H9 (cell line): ENCODE data around the gene TSPEAR. TPM values are rescaled to one million over a fixed set of nuclear protein-coding genes. Genes with fewer than 3 reads are reported as not detected.

Experiments used
- DNase-seq: peaks from one replicate; pipeline ENCODE4 v3.0.0-alpha.2; 2017
- H2AFZ ChIP-seq: one replicate; pipeline ENCODE4 v1.6.1; 2013; ENCODE audit warnings: mild to moderate bottlenecking, low read length, control low read depth, moderate library complexity
- H2AK5ac ChIP-seq: 2 replicates; pipeline ENCODE4 v1.6.1; 2013; ENCODE audit warnings: low read length, control low read depth, mixed read lengths; ENCODE audit not compliant: insufficient read length
- H2BK120ac ChIP-seq: one replicate; pipeline ENCODE4 v1.6.1; 2013; ENCODE audit warnings: low read depth, mild to moderate bottlenecking, low read length, control low read depth, inconsistent platforms; ENCODE audit not compliant: poor library complexity, severe bottlenecking
- H2BK12ac ChIP-seq: 2 replicates; pipeline ENCODE4 v1.6.1; 2013; ENCODE audit warnings: low read length, control low read depth, mixed read lengths, low read depth; ENCODE audit not compliant: insufficient read length
- H2BK15ac ChIP-seq: 2 replicates; pipeline ENCODE4 v1.6.1; 2013; ENCODE audit warnings: low read depth, low read length, control low read depth
- H2BK20ac ChIP-seq: one replicate; pipeline ENCODE4 v1.6.1; 2013; ENCODE audit warnings: low read depth, mild to moderate bottlenecking, low read length, control low read depth, inconsistent platforms; ENCODE audit not compliant: poor library complexity, severe bottlenecking
- H2BK5ac ChIP-seq: 2 replicates; pipeline ENCODE4 v1.6.1; 2013; ENCODE audit warnings: low read length, control low read depth, mixed read lengths; ENCODE audit not compliant: insufficient read length
- H3K14ac ChIP-seq: 2 replicates; pipeline ENCODE4 v1.6.1; 2013; ENCODE audit warnings: low read length, control low read depth; ENCODE audit not compliant: insufficient read depth
- H3K18ac ChIP-seq: 2 replicates; pipeline ENCODE4 v1.6.1; 2013; ENCODE audit warnings: low read depth, mild to moderate bottlenecking, mixed read lengths, low read length, control low read depth; ENCODE audit not compliant: insufficient read length
- H3K23ac ChIP-seq: 2 replicates; pipeline ENCODE4 v1.6.1; 2013; ENCODE audit warnings: low read length, control low read depth, mixed read lengths, low read depth; ENCODE audit not compliant: insufficient read length
- H3K23me2 ChIP-seq: 2 replicates; pipeline ENCODE4 v1.6.1; 2013; ENCODE audit warnings: low read depth, mild to moderate bottlenecking, mixed read lengths, low read length, control low read depth; ENCODE audit not compliant: insufficient read length, poor library complexity, severe bottlenecking
- H3K27ac ChIP-seq: 2 replicates; pipeline ENCODE4 v1.5.1; 2013; ENCODE audit warnings: low read length, control low read depth, mixed read lengths, low read depth; ENCODE audit not compliant: insufficient read length
- H3K27me3 ChIP-seq: 2 replicates; pipeline ENCODE4 v1.6.1; 2013; ENCODE audit warnings: low read length, control low read depth, inconsistent platforms; ENCODE audit not compliant: insufficient read depth
- H3K4ac ChIP-seq: 2 replicates; pipeline ENCODE4 v1.6.1; 2013; ENCODE audit warnings: low read depth, mild to moderate bottlenecking, control low read depth, inconsistent platforms, low read length, moderate library complexity
- H3K4me1 ChIP-seq: 2 replicates; pipeline ENCODE4 v1.6.1; 2013; ENCODE audit warnings: low read length, control low read depth, inconsistent platforms; ENCODE audit not compliant: insufficient read depth
- H3K4me2 ChIP-seq: 2 replicates; pipeline ENCODE4 v1.6.1; 2013; ENCODE audit warnings: low read length, control low read depth, mixed read lengths; ENCODE audit not compliant: insufficient read length, insufficient read depth
- H3K56ac ChIP-seq: 2 replicates; pipeline ENCODE4 v1.6.1; 2013; ENCODE audit warnings: low read depth, mild to moderate bottlenecking, mixed read lengths, low read length, control low read depth; ENCODE audit not compliant: insufficient read length
- H3K79me1 ChIP-seq: 2 replicates; pipeline ENCODE4 v1.6.1; 2013; ENCODE audit warnings: low read depth, mild to moderate bottlenecking, moderate library complexity, low read length, control low read depth, inconsistent platforms; ENCODE audit not compliant: insufficient read depth, poor library complexity, severe bottlenecking
- H3K79me2 ChIP-seq: 2 replicates; pipeline ENCODE4 v1.6.1; 2013; ENCODE audit warnings: low read length, control low read depth, inconsistent platforms; ENCODE audit not compliant: insufficient read depth
- H3K9ac ChIP-seq: 2 replicates; pipeline ENCODE4 v1.6.1; 2013; ENCODE audit warnings: low read length, control low read depth, mixed read lengths; ENCODE audit not compliant: insufficient read length; ENCODE audit errors: extremely low read depth
- H3K9me3 ChIP-seq: one replicate; pipeline ENCODE4 v1.6.1; 2013; ENCODE audit warnings: low read depth, low read length, inconsistent platforms; ENCODE audit not compliant: control insufficient read depth
- H3T11ph ChIP-seq: one replicate; pipeline ENCODE4 v1.6.1; 2013; ENCODE audit warnings: mild to moderate bottlenecking, low read length, control low read depth, inconsistent platforms
- H4K20me1 ChIP-seq: one replicate; pipeline ENCODE4 v1.6.1; 2013; ENCODE audit not compliant: control insufficient read depth, insufficient read length, insufficient read depth
- H4K5ac ChIP-seq: 2 replicates; pipeline ENCODE4 v1.6.1; 2013; ENCODE audit warnings: low read depth, mild to moderate bottlenecking, mixed read lengths, low read length, control low read depth; ENCODE audit not compliant: insufficient read length
- H4K8ac ChIP-seq: replicated peaks from 2 replicates; pipeline ENCODE4 v1.6.1; 2013; ENCODE audit warnings: low read length, control low read depth, mixed read lengths, low read depth; ENCODE audit not compliant: insufficient read length
- H4K91ac ChIP-seq: 2 replicates; pipeline ENCODE4 v1.6.1; 2013; ENCODE audit warnings: low read depth, mild to moderate bottlenecking, moderate library complexity, mixed read lengths, low read length, control low read depth; ENCODE audit not compliant: insufficient read length
- H3K27ac Mint-ChIP-seq, 3 experiments: 2 replicates in 2 of 3; 3 replicates in 1 of 3; pipeline ENCODE4 v1.8.0; 2020 to 2021; ENCODE audit warnings: mixed read lengths in 3 of 3, mild to moderate bottlenecking in 1 of 3, moderate library complexity in 1 of 3
- H3K27me3 Mint-ChIP-seq: 2 replicates; pipeline ENCODE4 v1.8.0; 2021; ENCODE audit warnings: low read depth, mild to moderate bottlenecking, moderate library complexity, mixed read lengths
- H3K36me3 Mint-ChIP-seq, 3 experiments: 2 replicates in 2 of 3; 3 replicates in 1 of 3; pipeline ENCODE4 v1.8.0; 2020 to 2021; ENCODE audit warnings: low read depth in 3 of 3, mixed read lengths in 3 of 3; ENCODE audit not compliant: insufficient read depth in 1 of 3
- H3K4me1 Mint-ChIP-seq, 2 experiments: 2 replicates each; pipeline ENCODE4 v1.8.0; 2020; ENCODE audit warnings: mixed read lengths in 2 of 2
- H3K4me3 Mint-ChIP-seq, 2 experiments: 2 replicates in 1 of 2; 3 replicates in 1 of 2; pipeline ENCODE4 v1.8.0; 2020 to 2021; ENCODE audit warnings: mild to moderate bottlenecking in 2 of 2, mixed read lengths in 2 of 2, moderate library complexity in 1 of 2
- H3K9me3 Mint-ChIP-seq, 2 experiments: 2 replicates in 1 of 2; 3 replicates in 1 of 2; pipeline ENCODE4 v1.8.0; 2020; ENCODE audit warnings: mild to moderate bottlenecking in 2 of 2, mixed read lengths in 2 of 2, moderate library complexity in 1 of 2
- WGBS: extraction: QIAGEN DNeasy Blood & Tissue Kit; methylation state at CpG from one replicate; pipeline ENCODE4 v1.1.7; 2013; ENCODE audit warnings: missing lambda C conversion rate, low lambda C conversion rate, mixed read lengths; ENCODE audit not compliant: insufficient read length; ENCODE audit errors: extremely low coverage; 5-methylcytosine and 5-hydroxymethylcytosine counted together
- total RNA-seq: library from RNA; stranded (reverse); gene quantifications from 2 replicates; pipeline ENCODE4 v1.2.1, GENCODE V29; 2021
- TF ChIP-seq, protein P1 (sequence below): fragments of 200-600 bp; sonication (generic); conservative IDR thresholded peaks from 3 replicates; pipeline ENCODE4 v1.8.0; 2021; ENCODE audit warnings: antibody characterized with exemption, mild to moderate bottlenecking

TSPEAR gene
- total RNA-seq, 1 experiment from 2014 or later, result 1.3 TPM

GRCh38 chr21:44589094-44589493 lies 122.3 kb downstream of the TSPEAR start:
- Histone ChIP-seq H2BK12ac (no peak overlapping the region), H3K23me2 (no peaks in the 10 kb centered on the region), H3K18ac (no peak overlapping the region), H2BK5ac (no peak overlapping the region), H3K9me3 (no peaks in the 10 kb centered on the region), H4K5ac (no peak overlapping the region), H3K79me1 (no peaks in the 10 kb centered on the region), H4K91ac (no peak overlapping the region), H2BK20ac (no peak overlapping the region), H3T11ph (no peak overlapping the region), H3K27ac (no peak overlapping the region), H4K20me1 (no peaks in the 10 kb centered on the region), H3K79me2 (no peaks in the 10 kb centered on the region), H2AK5ac (no peak overlapping the region), H2BK120ac (no peak overlapping the region), H3K4me2 (no peak overlapping the region), H3K9ac (no peak overlapping the region), H2BK15ac (no peak overlapping the region), H3K23ac (no peak overlapping the region), H3K27me3 (no peaks in the 10 kb centered on the region), H3K56ac (no peak overlapping the region), H3K14ac (no peak overlapping the region), H3K4ac (no peak overlapping the region), H2AFZ (no peak overlapping the region), H3K4me1 (no peaks in the 10 kb centered on the region; the same call in 1 of the 2 replicates), H4K8ac (no peak overlapping the region)
- Mint-ChIP-seq H3K36me3 (no peaks in the 10 kb centered on the region), H3K27ac (no peak overlapping the region), H3K9me3 (peaks cover 0 to 3% of the 10 kb centered on the region in 2 experiments; a peak in 2 of 5 replicates), H3K4me1 (peaks cover 26 to 27% of the 10 kb centered on the region in 2 experiments), H3K4me3 (no peak overlapping the region), H3K27me3 (peaks cover 7% of the 10 kb centered on the region; the same call in 1 of the 2 replicates)
- TF ChIP-seq, protein P1, sequence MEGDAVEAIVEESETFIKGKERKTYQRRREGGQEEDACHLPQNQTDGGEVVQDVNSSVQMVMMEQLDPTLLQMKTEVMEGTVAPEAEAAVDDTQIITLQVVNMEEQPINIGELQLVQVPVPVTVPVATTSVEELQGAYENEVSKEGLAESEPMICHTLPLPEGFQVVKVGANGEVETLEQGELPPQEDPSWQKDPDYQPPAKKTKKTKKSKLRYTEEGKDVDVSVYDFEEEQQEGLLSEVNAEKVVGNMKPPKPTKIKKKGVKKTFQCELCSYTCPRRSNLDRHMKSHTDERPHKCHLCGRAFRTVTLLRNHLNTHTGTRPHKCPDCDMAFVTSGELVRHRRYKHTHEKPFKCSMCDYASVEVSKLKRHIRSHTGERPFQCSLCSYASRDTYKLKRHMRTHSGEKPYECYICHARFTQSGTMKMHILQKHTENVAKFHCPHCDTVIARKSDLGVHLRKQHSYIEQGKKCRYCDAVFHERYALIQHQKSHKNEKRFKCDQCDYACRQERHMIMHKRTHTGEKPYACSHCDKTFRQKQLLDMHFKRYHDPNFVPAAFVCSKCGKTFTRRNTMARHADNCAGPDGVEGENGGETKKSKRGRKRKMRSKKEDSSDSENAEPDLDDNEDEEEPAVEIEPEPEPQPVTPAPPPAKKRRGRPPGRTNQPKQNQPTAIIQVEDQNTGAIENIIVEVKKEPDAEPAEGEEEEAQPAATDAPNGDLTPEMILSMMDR, result no peak
- no peak for DNase-seq
- no CpG with 5 or more reads among the region's 2 CpGs for WGBS
